GM12878 (cell line): ENCODE measurements around the gene CCL4L2. TPM values are rescaled to one million over a fixed set of nuclear protein-coding genes. Genes with fewer than 3 reads are reported as not detected.

ENCODE experiments used
- CBFB ChIP-seq: IDR thresholded peaks from 2 replicates; pipeline ENCODE4 v1.6.1; 2016; ENCODE audit warnings: antibody characterized with exemption, low read depth
- ELK1 ChIP-seq: IDR thresholded peaks from 2 replicates; pipeline ENCODE4 v1.6.1; 2012; ENCODE audit warnings: low read depth, low read length, improper control_type of control experiment
- GATAD2B ChIP-seq: fragments of 450-650 bp; conservative IDR thresholded peaks from 2 replicates; pipeline ENCODE4 v1.6.1; 2017; ENCODE audit warnings: low read depth, mild to moderate bottlenecking, moderate library complexity
- HDAC2 ChIP-seq: fragments of 200-600 bp; sonication (generic); IDR thresholded peaks from 2 replicates; pipeline ENCODE4 v1.6.1; 2017
- IKZF2 ChIP-seq, 2 experiments: fragments of 450-650 bp; IDR thresholded peaks; 2 replicates each; pipeline ENCODE4 v1.6.1; 2017; ENCODE audit warnings: mild to moderate bottlenecking in 2 of 2, moderate library complexity in 2 of 2
- JUNB ChIP-seq: IDR thresholded peaks from 2 replicates; pipeline ENCODE4 v1.6.1; 2016; ENCODE audit warnings: antibody characterized with exemption, mild to moderate bottlenecking
- KAT2A ChIP-seq: conservative IDR thresholded peaks from 2 replicates; pipeline ENCODE4 v1.6.1; 2011; ENCODE audit warnings: low read depth, low read length; ENCODE audit not compliant: control insufficient read depth
- KDM1A ChIP-seq: fragments of 200-600 bp; sonication (generic); IDR thresholded peaks from 2 replicates; pipeline ENCODE4 v1.6.1; 2016; ENCODE audit warnings: borderline replicate concordance
- MTA2 ChIP-seq: fragments of 450-650 bp; IDR thresholded peaks from 2 replicates; pipeline ENCODE4 v1.6.1; 2016; ENCODE audit warnings: low read depth, mild to moderate bottlenecking, moderate library complexity
- NFYA ChIP-seq: IDR thresholded peaks from 2 replicates; pipeline ENCODE4 v1.6.1; 2011; ENCODE audit warnings: low read depth, mild to moderate bottlenecking, low read length, improper control_type of control experiment, borderline replicate concordance
- PAX8 ChIP-seq: fragments of 450-650 bp; IDR thresholded peaks from 2 replicates; pipeline ENCODE4 v1.6.1; 2017; ENCODE audit warnings: mild to moderate bottlenecking, moderate library complexity
- PRDM15 ChIP-seq: fragments of 450-650 bp; formaldehyde crosslinking; IDR thresholded peaks from 2 replicates; pipeline ENCODE4 v1.4.0; 2020; ENCODE audit warnings: mild to moderate bottlenecking, moderate library complexity
- SIN3A ChIP-seq: IDR thresholded peaks from 2 replicates; pipeline ENCODE4 v1.6.1; 2012; ENCODE audit warnings: low read depth, low read length, improper control_type of control experiment
- TCF12 ChIP-seq: IDR thresholded peaks from 2 replicates; pipeline ENCODE4 v1.6.1; 2011; ENCODE audit warnings: low read depth, mild to moderate bottlenecking, low read length
- ZZZ3 ChIP-seq: IDR thresholded peaks from 2 replicates; pipeline ENCODE4 v1.6.1; 2011; ENCODE audit warnings: low read depth; ENCODE audit not compliant: control insufficient read depth, insufficient read length
- polyA plus RNA-seq, 11 experiments: library from polyadenylated mRNA; depleted of rRNA in 4 of 11; unstranded in 6 of 11; stranded (reverse) in 5 of 11; fragments of >200 nt; fragmentation: Nextera tagmentation in 4 of 11; fragmentation: Illumina TruSeq in 1 of 11; extraction: Ambion mirVana in 4 of 11; extraction: Trizol in 1 of 11; gene quantifications; 1 replicate in 1 of 11; 2 replicates in 10 of 11; pipeline versions ENCODE4 v1.2.1 to v1.2.3, GENCODE V29; 2011 to 2016; ENCODE audit warnings: inconsistent platforms in 2 of 11, missing spikeins in 2 of 11, low read depth in 1 of 11
- total RNA-seq, 4 experiments: library from RNA; depleted of rRNA in 3 of 4; stranded (reverse); fragments of >200 nt in 3 of 4; fragmentation: Illumina TruSeq in 1 of 4; extraction: Trizol in 1 of 4; gene quantifications; 2 replicates each; pipeline versions ENCODE4 v1.2.1 to v1.2.3, GENCODE V29; 2013 to 2021
- TF ChIP-seq, protein P1 (sequence below): IDR thresholded peaks from 2 replicates; pipeline ENCODE4 v1.6.1; 2012; ENCODE audit warnings: low read depth, low read length, improper control_type of control experiment
- TF ChIP-seq, protein P2 (sequence below): fragments of 450-650 bp; IDR thresholded peaks from 2 replicates; pipeline ENCODE4 v1.6.1; 2016; ENCODE audit warnings: mild to moderate bottlenecking
- TF ChIP-seq, protein P3 (sequence below): fragments of 150-350 bp; IDR thresholded peaks from 2 replicates; pipeline ENCODE4 v1.6.1; 2016; ENCODE audit warnings: low read depth, low read length
- TF ChIP-seq, protein P4 (sequence below): fragments of 450-650 bp; IDR thresholded peaks from 2 replicates; pipeline ENCODE4 v1.6.1; 2016; ENCODE audit warnings: mild to moderate bottlenecking

The CCL4L2 gene
- total and polyA plus RNA-seq, 10 of the 15 experiments (the other 5 are each of a cell fraction or from before 2014, with no cell fraction given) = 2.3 to 275 (median 14.5) TPM

- TF ChIP-seq, protein P1, sequence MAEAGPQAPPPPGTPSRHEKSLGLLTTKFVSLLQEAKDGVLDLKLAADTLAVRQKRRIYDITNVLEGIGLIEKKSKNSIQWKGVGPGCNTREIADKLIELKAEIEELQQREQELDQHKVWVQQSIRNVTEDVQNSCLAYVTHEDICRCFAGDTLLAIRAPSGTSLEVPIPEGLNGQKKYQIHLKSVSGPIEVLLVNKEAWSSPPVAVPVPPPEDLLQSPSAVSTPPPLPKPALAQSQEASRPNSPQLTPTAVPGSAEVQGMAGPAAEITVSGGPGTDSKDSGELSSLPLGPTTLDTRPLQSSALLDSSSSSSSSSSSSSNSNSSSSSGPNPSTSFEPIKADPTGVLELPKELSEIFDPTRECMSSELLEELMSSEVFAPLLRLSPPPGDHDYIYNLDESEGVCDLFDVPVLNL = no peak
- TF ChIP-seq TCF12 = no peak
- no peak for TF ChIP-seq PAX8
- TF ChIP-seq GATAD2B = no peak
- TF ChIP-seq CBFB = no peak
- no peak for TF ChIP-seq HDAC2
- TF ChIP-seq, protein P2, sequence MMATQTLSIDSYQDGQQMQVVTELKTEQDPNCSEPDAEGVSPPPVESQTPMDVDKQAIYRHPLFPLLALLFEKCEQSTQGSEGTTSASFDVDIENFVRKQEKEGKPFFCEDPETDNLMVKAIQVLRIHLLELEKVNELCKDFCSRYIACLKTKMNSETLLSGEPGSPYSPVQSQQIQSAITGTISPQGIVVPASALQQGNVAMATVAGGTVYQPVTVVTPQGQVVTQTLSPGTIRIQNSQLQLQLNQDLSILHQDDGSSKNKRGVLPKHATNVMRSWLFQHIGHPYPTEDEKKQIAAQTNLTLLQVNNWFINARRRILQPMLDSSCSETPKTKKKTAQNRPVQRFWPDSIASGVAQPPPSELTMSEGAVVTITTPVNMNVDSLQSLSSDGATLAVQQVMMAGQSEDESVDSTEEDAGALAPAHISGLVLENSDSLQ = no peak
- no peak for TF ChIP-seq IKZF2 (IDR thresholded peaks at IDR 0.05)
- no peak for TF ChIP-seq ELK1
- no peak for TF ChIP-seq ZZZ3
- TF ChIP-seq PRDM15 = no peak
- TF ChIP-seq, protein P3, sequence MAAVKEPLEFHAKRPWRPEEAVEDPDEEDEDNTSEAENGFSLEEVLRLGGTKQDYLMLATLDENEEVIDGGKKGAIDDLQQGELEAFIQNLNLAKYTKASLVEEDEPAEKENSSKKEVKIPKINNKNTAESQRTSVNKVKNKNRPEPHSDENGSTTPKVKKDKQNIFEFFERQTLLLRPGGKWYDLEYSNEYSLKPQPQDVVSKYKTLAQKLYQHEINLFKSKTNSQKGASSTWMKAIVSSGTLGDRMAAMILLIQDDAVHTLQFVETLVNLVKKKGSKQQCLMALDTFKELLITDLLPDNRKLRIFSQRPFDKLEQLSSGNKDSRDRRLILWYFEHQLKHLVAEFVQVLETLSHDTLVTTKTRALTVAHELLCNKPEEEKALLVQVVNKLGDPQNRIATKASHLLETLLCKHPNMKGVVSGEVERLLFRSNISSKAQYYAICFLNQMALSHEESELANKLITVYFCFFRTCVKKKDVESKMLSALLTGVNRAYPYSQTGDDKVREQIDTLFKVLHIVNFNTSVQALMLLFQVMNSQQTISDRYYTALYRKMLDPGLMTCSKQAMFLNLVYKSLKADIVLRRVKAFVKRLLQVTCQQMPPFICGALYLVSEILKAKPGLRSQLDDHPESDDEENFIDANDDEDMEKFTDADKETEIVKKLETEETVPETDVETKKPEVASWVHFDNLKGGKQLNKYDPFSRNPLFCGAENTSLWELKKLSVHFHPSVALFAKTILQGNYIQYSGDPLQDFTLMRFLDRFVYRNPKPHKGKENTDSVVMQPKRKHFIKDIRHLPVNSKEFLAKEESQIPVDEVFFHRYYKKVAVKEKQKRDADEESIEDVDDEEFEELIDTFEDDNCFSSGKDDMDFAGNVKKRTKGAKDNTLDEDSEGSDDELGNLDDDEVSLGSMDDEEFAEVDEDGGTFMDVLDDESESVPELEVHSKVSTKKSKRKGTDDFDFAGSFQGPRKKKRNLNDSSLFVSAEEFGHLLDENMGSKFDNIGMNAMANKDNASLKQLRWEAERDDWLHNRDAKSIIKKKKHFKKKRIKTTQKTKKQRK = no peak
- no peak for TF ChIP-seq MTA2
- no peak for TF ChIP-seq NFYA
- TF ChIP-seq SIN3A = no peak
- TF ChIP-seq KDM1A = no peak
- TF ChIP-seq, protein P4, sequence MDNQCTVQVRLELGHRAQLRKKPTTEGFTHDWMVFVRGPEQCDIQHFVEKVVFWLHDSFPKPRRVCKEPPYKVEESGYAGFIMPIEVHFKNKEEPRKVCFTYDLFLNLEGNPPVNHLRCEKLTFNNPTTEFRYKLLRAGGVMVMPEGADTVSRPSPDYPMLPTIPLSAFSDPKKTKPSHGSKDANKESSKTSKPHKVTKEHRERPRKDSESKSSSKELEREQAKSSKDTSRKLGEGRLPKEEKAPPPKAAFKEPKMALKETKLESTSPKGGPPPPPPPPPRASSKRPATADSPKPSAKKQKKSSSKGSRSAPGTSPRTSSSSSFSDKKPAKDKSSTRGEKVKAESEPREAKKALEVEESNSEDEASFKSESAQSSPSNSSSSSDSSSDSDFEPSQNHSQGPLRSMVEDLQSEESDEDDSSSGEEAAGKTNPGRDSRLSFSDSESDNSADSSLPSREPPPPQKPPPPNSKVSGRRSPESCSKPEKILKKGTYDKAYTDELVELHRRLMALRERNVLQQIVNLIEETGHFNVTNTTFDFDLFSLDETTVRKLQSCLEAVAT = no peak
- no peak for TF ChIP-seq KAT2A
- 0 out of 2 replicates have a peak, but pooled peaks have one; percentile 27 for TF ChIP-seq JUNB
These were observed 11.9 kb upstream of the CCL4L2 start (continued) for GRCh38 chr17:36198831-36199465.
